Hepatocyte (in vitro differentiated cells): ENCODE data around the gene HYCC2.

Experiments used
- EZH2 ChIP-seq: fragments of 200-600 bp; sonication (generic); IDR thresholded peaks from 2 replicates; pipeline ENCODE4 v1.6.1; 2016; ENCODE audit warnings: antibody characterized with exemption, mild to moderate bottlenecking, borderline replicate concordance
- TF ChIP-seq, protein P1 (sequence below): fragments of 200-600 bp; sonication (generic); IDR thresholded peaks from 2 replicates; pipeline ENCODE4 v1.5.1; 2016; ENCODE audit warnings: antibody characterized with exemption, mild to moderate bottlenecking; ENCODE audit not compliant: poor library complexity

DNA sequence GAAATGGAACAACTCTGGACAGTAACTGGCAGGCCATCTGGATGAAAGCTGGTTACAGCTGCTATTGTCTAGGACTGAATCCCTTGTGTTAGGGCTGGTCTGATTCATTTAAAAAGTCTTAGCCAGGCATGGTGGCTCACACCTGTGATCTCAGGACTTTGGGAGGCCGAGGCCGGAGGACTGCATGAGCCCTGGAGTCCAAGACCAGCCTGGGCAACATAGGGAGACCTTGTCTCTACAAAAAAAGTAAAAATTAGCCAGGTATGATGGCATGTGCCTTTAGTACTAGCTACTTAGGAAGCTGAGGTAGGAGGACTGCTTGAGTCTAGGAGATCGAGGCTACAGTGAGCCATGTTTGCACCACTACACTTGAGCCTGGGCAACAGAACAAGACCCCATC is 29.0 kb upstream of the HYCC2 start:
- TF ChIP-seq, protein P1, sequence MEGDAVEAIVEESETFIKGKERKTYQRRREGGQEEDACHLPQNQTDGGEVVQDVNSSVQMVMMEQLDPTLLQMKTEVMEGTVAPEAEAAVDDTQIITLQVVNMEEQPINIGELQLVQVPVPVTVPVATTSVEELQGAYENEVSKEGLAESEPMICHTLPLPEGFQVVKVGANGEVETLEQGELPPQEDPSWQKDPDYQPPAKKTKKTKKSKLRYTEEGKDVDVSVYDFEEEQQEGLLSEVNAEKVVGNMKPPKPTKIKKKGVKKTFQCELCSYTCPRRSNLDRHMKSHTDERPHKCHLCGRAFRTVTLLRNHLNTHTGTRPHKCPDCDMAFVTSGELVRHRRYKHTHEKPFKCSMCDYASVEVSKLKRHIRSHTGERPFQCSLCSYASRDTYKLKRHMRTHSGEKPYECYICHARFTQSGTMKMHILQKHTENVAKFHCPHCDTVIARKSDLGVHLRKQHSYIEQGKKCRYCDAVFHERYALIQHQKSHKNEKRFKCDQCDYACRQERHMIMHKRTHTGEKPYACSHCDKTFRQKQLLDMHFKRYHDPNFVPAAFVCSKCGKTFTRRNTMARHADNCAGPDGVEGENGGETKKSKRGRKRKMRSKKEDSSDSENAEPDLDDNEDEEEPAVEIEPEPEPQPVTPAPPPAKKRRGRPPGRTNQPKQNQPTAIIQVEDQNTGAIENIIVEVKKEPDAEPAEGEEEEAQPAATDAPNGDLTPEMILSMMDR = no peak
- TF ChIP-seq EZH2 = no peak
